Fibroblast of skin of back (primary cell): ENCODE measurements around the gene WTAP.
"Not testable (repeated sequence)": the region's sequence is repeated elsewhere in the genome, so short reads cannot be mapped to it uniquely, and the experiment has no call there.

Source experiments
- DNase-seq: peaks from one replicate; pipeline ENCODE4 v3.0.0-alpha.2; 2013

The WTAP gene

GRCh38 chr6:159729598-159730331, 2.5 kb downstream of the WTAP start:
- no peak for DNase-seq

- DNase-seq, result no peak
These were observed 3.0 kb downstream of the WTAP start for GRCh38 chr6:159730332-159730676.

- DNase-seq, result not testable (repeated sequence)
These were observed 5.2 kb downstream of the WTAP start for GRCh38 chr6:159732550-159732949.

- not testable (repeated sequence) for DNase-seq
These were observed 6.1 kb downstream of the WTAP start for GRCh38 chr6:159733395-159733794.

- no peak for DNase-seq
These were observed 9.6 kb downstream of the WTAP start for GRCh38 chr6:159736908-159737307.

- no peak for DNase-seq
These were observed 12.0 kb downstream of the WTAP start for GRCh38 chr6:159739341-159739740.

GRCh38 chr6:159742165-159742564, 14.9 kb downstream of the WTAP start:
- no peak for DNase-seq

GRCh38 chr6:159745081-159745480, 17.8 kb downstream of the WTAP start:
- DNase-seq, result no peak

- DNase-seq, result no peak
These were observed 19.5 kb downstream of the WTAP start for GRCh38 chr6:159746759-159747158.

- not testable (repeated sequence) for DNase-seq
These were observed 20.8 kb downstream of the WTAP start for GRCh38 chr6:159748127-159748526.

- no peak for DNase-seq
These were observed 24.1 kb downstream of the WTAP start for GRCh38 chr6:159751448-159751847.

GRCh38 chr6:159753081-159753872, 26.0 kb downstream of the WTAP start:
- DNase-seq, result no peak

- no peak for DNase-seq
These were observed 27.1 kb downstream of the WTAP start for GRCh38 chr6:159754401-159754800.

GRCh38 chr6:159754959-159755914, 27.9 kb downstream of the WTAP start:
- no peak for DNase-seq

GRCh38 chr6:159756508-159756907, 29.2 kb downstream of the WTAP start:
- no peak for DNase-seq

- peak; percentile 80 for DNase-seq
These were observed 31.0 kb downstream of the WTAP start for GRCh38 chr6:159758031-159759001.

GRCh38 chr6:159759645-159760044, 32.3 kb downstream of the WTAP start:
- DNase-seq, result no peak

GRCh38 chr6:159760602-159761057, 33.3 kb downstream of the WTAP start:
- DNase-seq, result peak; percentile 95

GRCh38 chr6:159761129-159761872, 34.0 kb downstream of the WTAP start:
- peak; percentile 14 for DNase-seq

- DNase-seq, result peak; percentile 96
These were observed 34.8 kb downstream of the WTAP start, which contains the start of gene ACAT2 for GRCh38 chr6:159761873-159762680. Gene ACAT2 (plus strand): TSS chr6:159762045. CDS start chr6:159762088, 43 bp downstream.
